AG04450 (cell line): ENCODE data around the gene IQGAP3. TPM values are rescaled to one million over a fixed set of nuclear protein-coding genes. Genes with fewer than 3 reads are reported as not detected.
A peak's percentile ranks its signal among the peaks of the same experiment; 100 is the strongest.

ENCODE experiments used
- CTCF ChIA-PET: fragments of 300-600, 350-600 bp; formaldehyde crosslinking; extraction: SDS; loops from one replicate; lab custom pipeline; 2022; ENCODE audit warnings: antibody characterized with exemption, inconsistent platforms; lab: Charles Lee
- POLR2A ChIA-PET: fragments of 350-600 bp; formaldehyde crosslinking; extraction: SDS; loops from one replicate; lab custom pipeline; 2021; ENCODE audit warnings: antibody characterized with exemption, inconsistent platforms; lab: Yijun Ruan, JAX
- DNase-seq: peaks from one replicate; pipeline ENCODE4 v3.0.0-alpha.2; 2011; ENCODE audit warnings: low read depth, low spot score
- H3K27ac ChIP-seq: one replicate; pipeline ENCODE4 v1.5.1; 2012; ENCODE audit warnings: low read depth, low read length, control low read depth
- H3K27me3 ChIP-seq: one replicate; pipeline ENCODE4 v1.6.0; 2012; ENCODE audit warnings: low read length; ENCODE audit not compliant: control insufficient read depth, insufficient read depth
- H3K4me3 ChIP-seq: 2 replicates; pipeline ENCODE4 v1.5.1; 2011; ENCODE audit warnings: mild to moderate bottlenecking, low read depth, low read length, control low read depth
- H3K9me3 ChIP-seq: 2 replicates; pipeline ENCODE4 v1.5.1; 2012; ENCODE audit warnings: low read length; ENCODE audit not compliant: control insufficient read depth, insufficient read depth
- CTCF ChIP-seq: IDR thresholded peaks from 2 replicates; pipeline ENCODE4 v1.5.1; 2011; ENCODE audit warnings: low read depth, low read length, control low read depth, inconsistent platforms
- polyA minus RNA-seq: library from RNA; depleted of rRNA, polyadenylated mRNA; stranded (reverse); fragments of >200 nt; gene quantifications from 2 replicates; pipeline ENCODE4 v1.2.3, GENCODE V29; 2011; rRNA and poly(A)+ RNA removed
- polyA plus RNA-seq: library from polyadenylated mRNA; depleted of rRNA; stranded (reverse); fragments of >200 nt; gene quantifications from 2 replicates; pipeline ENCODE4 v1.2.3, GENCODE V29; 2011; rRNA removed

The IQGAP3 gene
- polyA plus RNA-seq (6.2 and 6.3 TPM in 2 replicates), polyA minus RNA-seq (13.4 and 17.6 TPM in 2 replicates)

- no peaks in the 10 kb centered on the region; the same call in 1 of the 2 replicates for H3K9me3 ChIP-seq
- H3K27ac ChIP-seq = peak within 1 kb of the TSS; percentile 76
- DNase-seq = peak; percentile 47
- POLR2A ChIA-PET = interaction anchor here (1.0 to 1.4 kb wide), 4 partner anchors 20 to 96 kb away, joined by 3 to 7 read pairs (median 4); partner anchors contain the start of genes MEF2D and NAXE
- CTCF ChIA-PET = interaction anchor here (0.7 to 2.6 kb wide), 3 partner anchors 37 to 186 kb away, joined by 6 to 18 read pairs (median 10); no protein-coding TSS in a partner anchor
- H3K4me3 ChIP-seq = peak within 1 kb of the TSS; percentile 75
- no peak for TF ChIP-seq CTCF
- H3K27me3 ChIP-seq = peaks cover 9% of the 10 kb centered on the region
Observed at GRCh38 chr1:156571919-156572662, at the start of gene IQGAP3. Gene IQGAP3 (minus strand): TSS chr1:156572565. CDS start chr1:156572529, 36 bp downstream.

- no peaks in the 10 kb centered on the region; the same call in 1 of the 2 replicates for H3K9me3 ChIP-seq
- TF ChIP-seq CTCF = no peak
- ChIA-PET POLR2A (no interaction called here), CTCF (interaction anchor here (0.8 to 4.1 kb wide), 6 partner anchors 10 to 234 kb away, joined by 3 to 22 read pairs (median 3); no protein-coding TSS in a partner anchor)
- no peak for DNase-seq
- H3K4me3 ChIP-seq = no peak overlapping the region
- peaks cover 55% of the 10 kb centered on the region for H3K27me3 ChIP-seq
- no peak overlapping the region for H3K27ac ChIP-seq
Observed at GRCh38 chr1:156619582-156619955, 47.2 kb upstream of the IQGAP3 start.

- peak; percentile 46 for TF ChIP-seq CTCF
- Histone ChIP-seq H3K27ac (no peak within 1 kb of the TSS), H3K4me3 (no peak within 1 kb of the TSS), H3K9me3 (no peaks in the 10 kb centered on the region; the same call in 1 of the 2 replicates), H3K27me3 (peaks cover 55% of the 10 kb centered on the region)
- no peak for DNase-seq
- POLR2A ChIA-PET = no interaction called here
- CTCF ChIA-PET = interaction anchor here (0.6 to 4.1 kb wide), 9 partner anchors 11 to 233 kb away, joined by 3 to 22 read pairs (median 3); no protein-coding TSS in a partner anchor
Observed at GRCh38 chr1:156618853-156619581, 46.7 kb upstream of the IQGAP3 start, which contains the start of gene HAPLN2. Gene HAPLN2 (plus strand): TSS chr1:156619415. CDS start chr1:156623491, 4,076 bp downstream.

GRCh38 chr1:156616463-156616862, 44.1 kb upstream of the IQGAP3 start:
- Histone ChIP-seq H3K27me3 (peaks cover 45% of the 10 kb centered on the region), H3K27ac (no peak overlapping the region), H3K9me3 (no peaks in the 10 kb centered on the region), H3K4me3 (no peak overlapping the region)
- no peak for TF ChIP-seq CTCF
- no peak for DNase-seq
- ChIA-PET CTCF (interaction anchor here (1.0 to 2.2 kb wide), 5 partner anchors 8 to 170 kb away, joined by 3 to 10 read pairs (median 4); no protein-coding TSS in a partner anchor), POLR2A (no interaction called here)
